HG03432 (cell line): ENCODE data around the gene PTPN3.
A peak's percentile ranks its signal among the peaks of the same experiment; 100 is the strongest.

Source experiments
- ATAC-seq: cut with Tn5 transposase; IDR thresholded peaks from one replicate; pipeline ENCODE4 v1.9.1; 2021; ENCODE audit warnings: mild to moderate bottlenecking, moderate library complexity; ENCODE audit not compliant: unreplicated experiment

PTPN3 gene

DNA sequence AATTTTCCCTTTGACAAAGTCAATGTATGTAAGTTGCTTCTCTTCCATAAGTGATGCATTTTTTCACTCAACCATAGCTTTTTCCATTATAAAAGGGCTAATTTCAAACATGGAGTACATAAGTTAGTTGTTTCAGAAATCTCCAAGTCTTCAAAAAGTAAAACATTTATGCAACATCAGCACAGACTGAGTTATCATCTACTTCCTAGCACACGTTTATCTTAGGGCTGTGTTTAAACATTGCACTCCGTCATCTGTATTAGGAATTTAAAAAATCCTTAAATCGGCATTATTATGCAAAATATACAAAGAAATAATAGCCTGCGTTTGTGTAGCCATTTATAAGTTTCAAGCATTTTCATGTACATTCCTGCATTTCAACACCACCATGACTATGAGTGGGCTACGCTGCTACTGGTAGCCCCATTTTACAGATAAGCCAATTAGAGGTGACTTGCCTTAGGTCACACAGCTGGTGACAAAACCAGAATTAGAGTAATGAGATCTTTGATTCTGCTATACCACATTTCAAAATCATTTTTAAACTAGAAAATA lies 43.4 kb downstream of the PTPN3 start:
- no peak for ATAC-seq

DNA sequence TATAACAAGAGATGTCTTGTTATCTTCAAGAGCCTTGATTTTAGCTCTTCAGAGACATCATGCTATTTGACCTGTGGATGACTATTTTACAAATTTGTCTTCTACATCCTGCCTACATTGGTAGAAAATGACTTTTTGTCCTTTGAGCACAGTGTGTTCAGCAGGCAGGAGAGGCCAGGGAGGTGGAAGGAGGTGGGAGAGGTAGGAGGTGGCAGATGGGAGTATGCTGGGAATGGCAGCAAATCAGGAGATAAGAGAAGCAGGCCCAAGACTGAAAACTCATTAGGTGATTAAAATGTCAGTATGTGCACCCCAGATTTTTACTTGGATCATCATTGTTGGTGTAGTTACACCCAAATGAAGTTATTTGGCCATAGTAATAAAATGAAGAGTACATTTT lies 44.1 kb downstream of the PTPN3 start:
- no peak for ATAC-seq

DNA sequence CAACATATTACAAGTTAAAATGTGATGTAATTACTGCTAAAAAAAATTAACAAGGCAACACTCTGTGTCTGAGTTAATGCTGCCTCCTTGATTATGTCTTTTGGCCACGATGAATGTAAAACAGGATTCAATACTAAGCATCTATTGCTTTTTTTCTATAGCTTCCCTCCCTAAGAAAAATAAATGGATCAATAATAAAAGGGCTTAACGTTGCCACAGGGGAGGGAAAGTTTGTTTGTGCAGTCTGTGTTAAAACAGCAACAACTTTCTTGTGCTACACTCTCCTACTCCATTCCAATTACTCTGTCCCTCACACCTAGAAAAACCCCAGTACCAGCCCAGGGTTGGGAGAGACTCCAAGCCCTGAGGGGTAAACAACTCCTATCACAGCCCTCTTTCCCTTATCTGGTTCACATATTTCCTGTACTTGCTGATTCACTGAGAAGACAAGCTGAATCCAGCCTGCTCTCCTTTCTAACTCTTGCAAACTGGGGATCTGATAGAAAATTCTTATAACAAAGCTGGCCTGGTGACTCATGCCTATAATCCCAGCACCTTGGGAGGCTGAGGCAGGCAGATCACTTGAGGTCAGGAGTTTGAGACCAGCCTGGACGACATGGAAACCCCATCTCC lies 44.8 kb downstream of the PTPN3 start:
- ATAC-seq: no peak

DNA sequence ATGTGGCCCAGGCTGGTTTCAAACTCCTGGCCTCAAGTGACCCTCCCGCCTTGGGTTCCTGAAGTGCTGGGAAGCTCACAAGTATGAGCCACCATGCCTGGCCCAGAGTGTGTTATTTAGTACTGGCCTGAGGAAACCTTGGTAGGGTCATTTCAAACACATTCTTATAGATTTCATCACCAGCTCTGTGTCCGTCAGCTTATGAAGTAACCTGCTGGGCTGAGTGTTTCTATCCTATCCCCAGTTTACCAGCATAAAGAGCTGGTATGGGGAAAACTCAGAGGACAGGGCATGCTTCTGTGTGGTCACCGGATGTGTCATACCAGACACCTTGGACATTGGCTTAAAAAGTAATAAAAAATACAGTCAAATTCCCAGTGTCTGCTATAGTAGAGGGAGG lies 45.3 kb downstream of the PTPN3 start:
- ATAC-seq: no peak

DNA sequence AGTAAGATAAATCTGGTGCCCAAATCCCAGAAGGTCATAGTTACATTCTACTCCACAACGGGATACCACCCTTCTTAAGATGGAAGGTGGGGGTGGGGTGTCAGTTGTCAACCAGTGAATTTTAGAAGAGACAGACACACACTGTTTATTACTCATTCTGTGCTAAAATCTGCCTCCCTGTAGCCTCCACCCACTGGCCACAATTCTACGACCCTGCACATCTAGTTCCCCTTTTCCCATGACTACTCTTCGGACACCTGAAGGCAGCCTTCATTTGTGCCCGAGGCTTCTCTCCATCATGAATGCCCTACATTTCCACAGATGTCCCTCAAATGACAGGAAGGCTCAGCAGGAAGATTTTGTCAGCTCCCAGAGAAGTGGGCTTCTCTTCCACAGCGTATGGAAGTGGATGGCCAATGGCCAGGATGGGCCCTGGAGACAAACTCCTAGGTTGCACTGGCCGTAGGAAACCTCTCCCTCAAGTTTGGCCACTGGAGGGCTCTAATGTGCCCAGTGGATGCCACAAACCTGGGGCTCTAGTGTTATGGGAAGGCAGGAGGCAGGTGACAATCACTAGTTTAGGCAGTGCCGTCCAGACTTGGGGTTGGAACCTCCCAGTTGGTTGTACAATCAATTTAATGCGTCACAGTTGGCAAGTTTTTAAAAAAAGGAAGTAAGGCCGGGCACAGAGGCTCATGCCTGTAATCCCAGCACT lies 46.6 kb downstream of the PTPN3 start:
- no peak for ATAC-seq

DNA sequence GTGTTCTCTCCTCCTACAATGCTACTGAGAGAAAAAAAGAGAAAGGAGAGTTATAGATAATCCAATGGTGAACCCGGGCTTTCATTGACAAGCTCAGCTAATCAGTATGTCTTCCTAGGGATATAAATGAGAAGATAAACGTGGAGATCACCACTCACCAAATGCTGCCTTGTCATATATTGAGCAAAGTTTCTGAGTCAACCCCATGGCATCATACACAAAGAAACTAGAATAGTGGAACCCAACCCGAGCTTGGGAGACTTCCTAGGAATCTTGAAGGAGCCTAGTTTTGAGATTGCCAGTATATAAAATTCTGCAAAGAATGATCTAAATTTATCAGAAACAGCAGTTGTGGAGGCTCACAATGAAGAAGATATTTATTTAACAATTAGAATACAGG lies 47.8 kb downstream of the PTPN3 start:
- no peak for ATAC-seq

DNA sequence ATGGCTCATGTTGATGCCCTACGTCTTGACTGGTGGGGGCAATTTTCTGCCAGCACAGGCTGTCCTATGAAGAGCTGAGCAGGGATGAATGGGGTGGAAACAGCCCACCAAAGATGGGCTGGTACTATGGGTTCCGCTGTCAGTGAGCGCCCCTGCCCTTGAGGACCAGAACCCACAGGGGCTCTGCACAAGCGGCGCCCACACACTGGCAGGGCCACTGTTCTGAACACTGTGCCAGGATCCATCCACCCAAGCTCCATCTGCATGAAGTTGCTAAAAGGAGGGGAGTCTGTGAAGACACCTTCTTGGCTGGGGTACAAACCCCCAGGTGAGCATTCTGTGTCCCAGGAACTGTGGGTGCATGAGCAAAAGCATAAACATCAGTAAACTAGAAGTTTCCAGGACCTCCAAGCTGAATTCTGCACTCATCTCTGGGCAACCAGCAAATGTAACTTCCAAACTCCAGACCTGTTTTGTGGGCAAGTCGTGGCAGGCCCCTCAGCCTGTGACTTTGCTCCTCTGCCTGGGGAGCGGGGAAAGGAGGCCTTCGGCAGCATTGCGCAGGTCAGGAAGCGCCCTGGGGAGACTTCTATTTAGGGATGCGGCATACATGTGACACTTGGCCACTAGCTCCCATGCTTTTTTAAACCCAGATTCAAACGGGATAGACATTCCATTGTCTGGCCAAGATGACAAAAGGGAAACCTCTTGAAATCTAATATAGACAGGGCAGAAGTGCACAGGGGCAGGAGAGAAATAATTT lies 48.9 kb downstream of the PTPN3 start:
- no peak for ATAC-seq

DNA sequence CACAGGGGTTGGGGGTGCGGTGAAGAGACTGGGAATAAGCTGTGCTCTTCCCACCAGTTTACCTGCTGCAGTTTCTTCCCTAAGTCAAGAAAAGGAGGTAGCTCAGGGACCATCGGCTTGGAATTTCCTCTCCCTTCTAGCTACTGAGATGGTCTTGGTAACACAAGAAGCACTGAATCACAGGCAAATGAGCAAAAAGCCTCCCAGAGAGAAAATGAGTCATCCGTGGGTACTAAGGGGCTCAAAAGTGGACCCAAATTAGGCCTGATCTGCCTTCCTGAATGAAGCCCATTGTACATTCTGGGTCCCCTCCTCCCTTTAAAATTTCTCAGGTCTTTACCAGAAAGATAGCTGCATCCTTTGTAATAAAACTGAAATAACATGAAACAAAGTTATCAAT lies 49.9 kb downstream of the PTPN3 start:
- no peak for ATAC-seq

DNA sequence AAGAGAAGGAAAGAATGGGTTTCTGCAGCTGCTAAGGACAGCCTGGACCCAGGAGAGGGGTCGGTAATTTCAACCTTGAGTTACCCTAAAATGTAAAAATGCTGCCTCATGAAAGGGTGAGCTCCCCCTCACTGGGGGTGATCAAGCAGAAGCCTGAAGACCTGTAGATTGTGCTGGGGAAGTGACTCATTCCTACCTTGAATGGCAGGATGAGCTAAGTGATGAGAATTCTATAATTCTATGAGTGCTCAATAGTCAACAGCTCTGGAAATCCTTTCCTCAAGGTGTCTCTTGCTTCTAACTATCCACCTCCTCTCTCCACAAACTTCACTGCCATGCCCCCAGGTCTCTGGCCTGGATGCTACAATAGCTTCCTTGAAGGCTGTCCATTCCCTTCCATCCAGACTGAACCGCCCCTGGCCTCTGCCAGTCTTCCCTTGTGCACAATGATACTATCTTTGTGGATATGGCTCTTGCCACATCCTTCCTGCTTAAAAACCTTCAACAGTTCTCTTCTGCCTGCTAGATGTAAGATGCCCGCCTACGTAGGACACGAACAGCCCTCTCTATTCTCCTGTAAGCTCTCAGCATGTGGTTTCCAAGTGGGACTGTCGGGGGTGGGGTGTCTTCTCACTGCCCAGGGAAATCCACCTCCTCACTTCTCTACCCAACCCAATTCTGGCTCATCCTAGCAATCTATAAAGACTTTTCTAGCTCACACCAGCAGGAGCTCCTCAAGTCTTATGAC lies 50.6 kb downstream of the PTPN3 start:
- peak; percentile 55 for ATAC-seq

DNA sequence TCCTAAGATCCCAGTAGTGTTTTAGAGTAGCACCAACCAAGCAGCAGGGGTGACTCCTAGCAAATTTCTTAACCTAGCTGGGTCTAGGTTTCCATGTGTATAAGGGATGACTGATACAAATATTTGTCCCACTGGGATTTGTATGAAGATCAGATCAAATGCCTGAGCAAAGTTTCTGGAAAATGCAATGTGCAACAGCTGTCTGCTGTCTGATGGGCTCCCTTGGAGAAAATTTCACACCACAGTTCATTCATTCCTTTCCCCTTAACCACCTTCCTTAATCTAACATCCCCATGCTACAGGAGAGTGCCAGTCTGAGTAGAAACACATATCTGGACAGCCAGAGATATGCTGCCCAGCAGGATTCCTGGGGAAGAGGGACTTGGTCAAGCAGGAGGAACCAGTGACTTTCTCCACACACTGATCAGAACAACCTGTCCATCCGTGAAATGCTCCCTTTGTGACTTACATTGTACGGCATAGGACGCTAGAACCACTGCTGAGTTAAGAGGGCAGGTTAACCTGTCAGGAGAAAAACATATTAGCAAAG lies 53.3 kb downstream of the PTPN3 start:
- ATAC-seq: no peak

DNA sequence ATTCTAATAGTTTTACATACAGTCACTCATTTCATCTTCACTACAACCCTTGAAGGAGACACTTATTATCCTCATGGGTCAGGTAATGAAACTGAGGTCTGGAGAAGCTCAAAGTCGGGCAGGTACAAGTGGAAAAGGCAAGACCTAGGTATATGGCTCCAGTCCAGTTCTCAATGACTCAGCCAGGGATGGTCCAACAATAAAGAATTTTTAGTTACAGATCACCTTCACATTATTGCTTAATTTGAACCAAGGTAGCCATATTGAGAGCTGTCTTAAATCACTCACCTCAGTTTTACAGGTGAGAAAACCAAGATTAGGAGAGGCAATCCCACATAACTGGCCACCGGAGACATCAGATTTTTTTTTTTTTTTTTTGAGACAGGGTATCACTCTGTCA lies 55.4 kb downstream of the PTPN3 start:
- ATAC-seq: no peak

DNA sequence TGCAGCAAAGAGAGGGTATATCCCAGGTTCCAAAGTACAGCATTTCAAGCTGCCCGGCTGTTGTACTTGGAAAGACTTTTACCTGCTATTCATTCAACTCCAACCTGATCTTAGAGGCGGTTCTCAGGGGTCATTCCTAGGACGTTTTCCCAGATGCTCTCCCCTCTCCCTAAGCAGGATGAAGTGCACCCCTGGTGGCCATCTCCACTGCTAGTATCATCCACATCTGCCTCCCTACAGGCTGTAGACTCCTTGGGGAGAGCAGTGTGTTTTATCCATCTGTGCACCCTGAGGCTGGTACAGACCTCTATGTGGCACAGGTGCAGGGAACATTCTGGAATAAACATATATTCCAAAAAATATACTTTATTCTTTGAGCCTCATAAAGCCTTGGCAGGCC lies 56.8 kb downstream of the PTPN3 start:
- no peak for ATAC-seq

DNA sequence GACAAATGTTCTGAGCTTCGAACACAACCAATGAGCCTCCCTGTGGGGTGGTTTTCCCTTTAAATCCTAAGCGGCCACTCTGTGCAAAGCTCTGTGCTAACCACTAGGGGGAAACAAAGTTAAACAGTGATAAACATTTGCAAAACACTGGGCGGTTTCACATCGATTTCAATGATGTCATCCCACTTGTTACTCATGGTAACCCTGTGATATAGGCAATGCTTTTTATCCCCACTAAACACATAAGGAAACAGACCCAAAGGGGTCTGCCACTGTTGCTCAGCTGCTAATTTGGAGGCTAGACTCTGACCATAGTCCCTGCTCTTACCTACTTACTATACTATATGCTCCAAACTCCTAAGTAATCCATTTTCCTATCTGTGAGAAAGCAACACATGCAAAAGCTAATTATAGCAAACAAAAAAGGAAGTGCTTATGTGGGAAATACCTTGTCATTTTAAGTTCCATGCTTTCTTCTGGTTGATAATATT lies 57.3 kb downstream of the PTPN3 start:
- peak; percentile 96 for ATAC-seq

DNA sequence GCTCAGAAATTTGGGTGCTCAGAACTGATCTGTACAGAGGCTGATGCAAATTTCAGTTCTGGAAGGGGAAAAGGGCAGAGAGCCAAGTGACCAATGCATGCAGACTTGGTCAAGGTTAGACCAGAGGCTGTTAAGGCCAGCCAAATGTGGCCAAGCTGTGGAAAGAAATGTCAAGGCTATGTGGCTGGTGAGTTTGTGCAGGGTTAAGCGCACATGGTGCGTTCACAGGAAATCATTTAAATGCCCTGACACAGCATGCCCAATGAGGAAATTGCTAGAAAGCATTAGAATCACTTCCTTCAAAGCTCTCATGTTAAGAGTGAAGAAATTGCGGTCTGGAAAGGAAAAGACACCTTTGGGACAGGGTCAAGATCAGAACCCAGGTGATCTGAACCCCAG lies 58.0 kb downstream of the PTPN3 start:
- peak; percentile 40 for ATAC-seq

DNA sequence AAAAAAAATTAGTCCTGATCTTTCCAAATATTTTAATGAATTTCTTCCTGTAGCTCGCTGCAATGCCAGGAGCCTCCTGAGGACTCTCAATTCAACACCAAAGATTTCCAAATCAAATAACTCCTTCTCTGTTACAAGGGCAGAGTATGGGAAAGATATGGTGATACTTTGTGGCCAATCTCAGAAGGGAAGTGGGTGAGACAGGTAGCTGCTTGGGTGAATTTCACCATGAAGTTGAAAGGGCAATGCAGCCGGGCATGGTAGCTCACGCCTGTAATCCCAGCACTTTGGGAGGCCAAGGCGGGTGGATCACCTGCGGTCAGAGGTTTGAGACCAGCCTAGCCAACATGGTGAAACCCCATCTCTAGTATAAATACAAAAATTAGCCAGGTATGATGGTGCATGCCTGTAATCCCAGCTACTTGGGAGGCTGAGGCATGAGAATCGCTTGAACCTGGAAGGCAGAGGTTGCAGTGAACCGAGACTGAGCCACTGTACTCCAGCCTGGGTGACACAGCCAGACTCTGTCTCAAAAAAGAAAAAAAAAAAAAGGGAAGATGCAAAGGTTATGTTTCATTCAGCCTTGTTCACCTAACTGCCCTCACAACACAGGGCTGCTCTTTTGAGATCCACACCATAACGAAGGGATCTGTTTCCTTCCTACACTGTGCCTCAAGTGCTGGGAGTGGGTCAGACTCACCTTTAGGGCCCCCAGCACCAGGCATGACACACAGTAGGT lies 58.6 kb downstream of the PTPN3 start:
- ATAC-seq: no peak

DNA sequence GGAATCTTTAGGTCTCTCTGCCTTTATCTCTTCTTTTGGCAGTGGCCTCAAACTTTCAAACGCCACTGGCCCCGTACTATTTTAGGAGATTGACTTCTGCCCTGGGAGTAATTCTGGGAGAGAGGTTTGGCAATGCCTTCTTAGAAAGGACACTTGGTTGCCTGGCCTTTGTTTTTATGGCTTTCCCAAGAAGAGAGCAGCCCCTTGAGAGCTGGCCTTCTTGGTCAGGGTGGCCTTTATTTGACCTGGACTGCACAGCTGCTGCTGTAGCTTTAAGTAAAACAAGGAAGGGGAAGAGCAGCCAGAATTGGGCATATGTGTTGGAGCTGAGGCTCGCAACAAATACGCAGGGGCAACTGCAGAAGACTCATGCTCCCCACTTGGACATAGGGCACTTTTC lies 60.8 kb downstream of the PTPN3 start:
- ATAC-seq: no peak

DNA sequence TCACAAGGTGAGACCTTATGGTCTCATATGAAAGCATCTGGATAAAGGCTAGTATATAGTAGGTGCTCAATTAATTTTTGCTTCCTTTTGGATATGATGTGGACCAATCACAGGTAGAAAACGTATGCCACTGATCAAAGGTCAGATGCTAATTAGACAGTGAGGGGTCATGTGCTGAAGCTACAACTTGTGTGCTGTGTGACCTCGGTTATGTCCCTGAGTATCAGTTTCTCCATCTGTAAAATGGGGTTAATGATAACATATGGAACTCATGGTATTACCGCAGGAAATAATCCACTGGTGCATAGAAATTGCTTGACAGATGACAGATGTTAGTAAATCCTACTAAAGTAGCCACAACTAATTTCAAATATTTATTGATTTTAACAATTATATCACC lies 62.0 kb downstream of the PTPN3 start:
- no peak for ATAC-seq

DNA sequence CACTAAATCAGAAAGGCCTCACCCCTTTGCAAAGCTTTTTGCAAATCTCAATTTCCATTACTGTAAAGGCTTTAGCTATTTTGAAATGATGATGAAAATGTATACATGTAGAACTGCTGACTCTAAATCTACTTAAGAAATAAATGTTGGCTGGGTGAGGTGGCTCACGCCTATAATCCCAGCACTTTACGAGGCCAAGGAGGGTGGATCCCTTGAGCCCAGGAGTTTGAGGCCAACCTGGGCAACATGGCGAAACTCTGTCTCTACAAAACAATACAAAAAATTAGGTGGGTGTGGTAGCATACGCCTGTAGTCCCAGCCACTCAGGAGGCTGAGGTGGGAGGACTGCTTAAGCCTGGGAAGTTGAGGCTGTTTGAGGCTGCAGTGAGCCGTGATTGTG lies 64.6 kb downstream of the PTPN3 start:
- no peak for ATAC-seq

DNA sequence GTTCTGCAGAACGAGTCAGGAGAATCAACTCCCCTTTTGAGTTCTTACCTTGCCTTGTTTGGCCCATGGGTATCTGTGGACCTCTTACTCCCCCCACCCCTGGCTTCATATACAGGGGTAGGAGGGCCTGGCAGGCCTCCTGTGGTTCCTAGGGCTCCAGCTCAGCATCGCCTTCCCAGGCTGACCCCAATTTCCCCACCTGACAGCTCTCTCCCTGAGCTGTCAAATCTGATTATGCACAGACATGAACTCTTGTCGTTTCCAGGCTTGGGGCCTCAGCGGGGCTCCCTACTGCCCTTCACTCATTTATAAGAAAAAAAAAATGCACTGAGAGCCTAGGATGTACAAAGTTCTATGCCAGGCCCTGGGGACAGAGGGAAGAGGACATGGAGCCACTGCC lies 67.9 kb downstream of the PTPN3 start:
- ATAC-seq: no peak

DNA sequence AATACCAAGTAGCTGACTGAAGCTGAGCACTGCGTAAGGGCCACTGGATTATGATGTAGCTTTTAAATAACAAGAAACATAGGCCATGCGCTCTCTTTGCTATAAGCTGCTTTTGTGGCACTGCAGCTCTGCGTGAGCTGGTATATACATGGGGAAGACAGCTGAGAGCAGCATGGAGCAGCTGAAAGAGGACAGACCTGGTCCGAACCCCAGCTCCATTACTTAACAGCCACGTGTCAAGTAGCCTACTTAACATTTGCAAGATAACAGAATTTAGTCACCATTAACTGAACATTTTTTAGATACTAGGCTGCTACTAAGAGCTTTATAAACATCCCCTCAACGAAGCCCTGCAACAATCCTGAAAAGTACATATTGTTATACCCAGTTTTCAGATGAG lies 69.3 kb downstream of the PTPN3 start:
- no peak for ATAC-seq
